ENCODE results near the gene RUNX1. TPM values are rescaled to one million over a fixed set of nuclear protein-coding genes. Genes with fewer than 3 reads are reported as not detected.

Gene RUNX1
- total and polyA plus RNA-seq, 2 of the 13 experiments (the other 11 are each of a cell fraction or from before 2014, with no cell fraction given): 5.4 to 6.4 TPM

- TF ChIP-seq REST (IDR thresholded peaks at IDR 0.05; ENCODE audit: borderline replicate concordance in 1 of 2, low read depth in 1 of 2, low read length in 2 of 2) (no peak), ZNF30 (CRISPR knock-in tag; IDR thresholded peaks at IDR 0.05) (no peak), MYNN (CRISPR knock-in tag; IDR thresholded peaks at IDR 0.05; ENCODE audit: low read depth) (no peak), ZNF430 (CRISPR knock-in tag; IDR thresholded peaks at IDR 0.05) (no peak), TCF12 (IDR thresholded peaks at IDR 0.05) (no peak), TCF12 (CRISPR knock-in tag; IDR thresholded peaks at IDR 0.05) (peak; percentile 19; the same call in 1 of the 2 replicates), FOSL2 (CRISPR knock-in tag; IDR thresholded peaks at IDR 0.05) (peak; percentile 89), TOPORS (CRISPR knock-in tag; IDR thresholded peaks at IDR 0.05) (no peak), ZNF710 (CRISPR knock-in tag; IDR thresholded peaks at IDR 0.05; ENCODE audit: borderline replicate concordance) (0 out of 2 replicates have a peak, but pooled peaks have one; percentile 48), ZNF879 (CRISPR knock-in tag; IDR thresholded peaks at IDR 0.05) (no peak), SIX4 (CRISPR knock-in tag; IDR thresholded peaks at IDR 0.05) (peak; percentile 66; the same call in 1 of the 2 replicates), ZNF800 (CRISPR knock-in tag; IDR thresholded peaks at IDR 0.05) (no peak; the same call in 1 of the 2 replicates), ARNT2 (CRISPR knock-in tag; IDR thresholded peaks at IDR 0.05; ENCODE audit: low read depth) (no peak), TBX2 (CRISPR knock-in tag; IDR thresholded peaks at IDR 0.05; ENCODE audit: borderline replicate concordance) (0 out of 2 replicates have a peak, but pooled peaks have one; percentile 13), PCBP2 (optimal IDR thresholded peaks at IDR 0.05; ENCODE audit: low read depth, low read length, poor library complexity, severe bottlenecking) (no peak), ZBTB26 (CRISPR knock-in tag; IDR thresholded peaks at IDR 0.05; ENCODE audit: borderline replicate concordance) (no peak; the same call in 1 of the 2 replicates), ZNF354B (CRISPR knock-in tag; IDR thresholded peaks at IDR 0.05) (no peak), ZNF777 (CRISPR knock-in tag; IDR thresholded peaks at IDR 0.05) (no peak), ZFP90 (CRISPR knock-in tag; IDR thresholded peaks at IDR 0.05; ENCODE audit: borderline replicate concordance) (0 out of 2 replicates have a peak, but pooled peaks have one; percentile 4), HMG20B (CRISPR knock-in tag; conservative IDR thresholded peaks at IDR 0.05) (no peak; the same call in 1 of the 2 replicates)
These were observed 161.2 kb downstream of the RUNX1 start (continued) for GRCh38 chr21:34887725-34888568.

All from HepG2 (cell line).